ENCODE results near the gene SNRPA1.

SNRPA1 gene

DNA sequence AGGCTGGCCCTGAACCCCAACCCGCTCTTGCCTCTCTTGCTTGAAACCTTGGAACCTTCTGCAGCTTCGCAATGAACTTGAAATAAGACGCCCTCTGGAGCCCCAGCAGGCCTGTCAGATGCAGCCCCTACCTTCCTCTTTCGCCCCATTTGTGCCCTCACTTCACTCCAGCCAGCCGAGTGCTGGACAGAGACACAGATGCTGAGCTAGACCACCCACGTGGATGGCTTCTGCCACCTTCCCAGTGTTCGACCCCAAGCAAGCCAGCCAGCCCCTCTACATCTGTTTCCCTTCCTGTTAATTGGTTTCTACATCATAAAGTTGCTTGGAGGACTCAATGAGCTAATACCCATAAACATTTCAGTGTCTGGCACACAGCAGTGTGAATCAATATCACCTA, 23.8 kb upstream of the SNRPA1 start:
- DNase-seq (ENCODE audit: low read depth): no peak

- no peak for DNase-seq (ENCODE audit: low read depth)
Measured at GRCh38 chr15:101318147-101318819, 23.2 kb upstream of the SNRPA1 start.

DNA sequence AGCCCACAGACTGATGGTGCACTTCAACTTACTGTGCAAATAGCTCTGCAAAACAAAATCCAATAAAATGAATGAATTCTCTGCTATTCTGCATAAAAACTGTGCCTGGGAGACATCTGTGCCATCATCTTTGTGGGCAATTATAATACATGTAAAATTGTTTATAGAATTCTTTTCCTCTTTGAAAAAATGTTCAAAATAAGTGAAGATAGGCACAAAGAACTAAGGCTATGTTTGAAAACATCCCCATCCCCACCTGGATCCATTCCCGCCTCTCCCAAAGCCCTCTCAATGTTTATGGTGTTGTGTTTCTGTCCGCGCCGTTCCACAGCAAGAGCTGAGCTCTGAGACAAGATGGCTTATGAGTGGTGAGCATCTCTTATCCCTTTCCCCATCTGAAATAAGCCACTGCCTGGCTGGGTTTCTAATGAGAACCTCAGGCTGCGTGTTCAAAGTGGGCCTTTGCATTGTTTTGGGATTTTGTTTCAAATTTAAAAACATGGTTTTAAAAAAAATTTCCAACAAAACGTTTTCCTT, 22.4 kb upstream of the SNRPA1 start:
- no peak for DNase-seq (ENCODE audit: low read depth)

DNA sequence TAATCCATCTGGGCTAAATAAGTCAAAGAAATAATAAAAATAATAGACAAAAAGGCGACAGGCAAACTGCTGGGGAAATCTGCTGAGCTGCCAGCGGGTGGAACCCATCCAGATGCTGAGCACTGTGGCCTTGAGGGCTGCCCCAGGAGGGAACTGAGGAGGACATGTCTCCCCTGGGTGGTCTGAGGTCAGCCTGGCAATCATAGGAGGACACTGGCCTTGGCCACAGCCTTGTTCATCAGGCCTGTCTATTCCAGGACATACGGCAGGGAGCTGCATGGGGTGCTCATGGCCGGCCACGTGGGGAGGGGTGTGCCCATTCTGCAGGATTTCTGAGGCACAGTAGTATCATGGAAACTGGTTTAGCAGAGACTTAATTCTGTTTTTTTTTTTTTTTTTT, 21.5 kb upstream of the SNRPA1 start:
- no peak for DNase-seq (ENCODE audit: low read depth)

DNA sequence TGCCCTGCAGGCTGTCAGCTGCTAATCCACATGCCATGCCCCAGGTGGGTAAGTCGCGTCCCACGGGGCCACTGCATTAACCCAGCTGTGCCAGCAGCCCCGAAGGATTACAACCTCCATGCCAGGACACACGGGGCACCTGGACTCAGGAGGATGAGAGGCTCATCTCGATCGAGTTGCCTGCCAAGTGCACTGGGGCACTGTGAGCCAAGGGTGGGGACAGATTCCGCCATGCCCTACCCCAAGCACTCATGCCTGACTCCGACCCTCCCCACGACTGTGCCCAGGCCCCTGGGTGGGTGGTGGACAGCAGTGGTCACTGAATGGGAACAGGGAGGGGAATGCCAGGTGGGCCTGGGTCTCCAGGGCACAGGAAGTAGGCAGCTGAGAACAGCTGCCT, 20.7 kb upstream of the SNRPA1 start:
- DNase-seq (ENCODE audit: low read depth): no peak

GRCh38 chr15:101314336-101315125, 19.5 kb upstream of the SNRPA1 start:
- no peak for DNase-seq (ENCODE audit: low read depth)

DNA sequence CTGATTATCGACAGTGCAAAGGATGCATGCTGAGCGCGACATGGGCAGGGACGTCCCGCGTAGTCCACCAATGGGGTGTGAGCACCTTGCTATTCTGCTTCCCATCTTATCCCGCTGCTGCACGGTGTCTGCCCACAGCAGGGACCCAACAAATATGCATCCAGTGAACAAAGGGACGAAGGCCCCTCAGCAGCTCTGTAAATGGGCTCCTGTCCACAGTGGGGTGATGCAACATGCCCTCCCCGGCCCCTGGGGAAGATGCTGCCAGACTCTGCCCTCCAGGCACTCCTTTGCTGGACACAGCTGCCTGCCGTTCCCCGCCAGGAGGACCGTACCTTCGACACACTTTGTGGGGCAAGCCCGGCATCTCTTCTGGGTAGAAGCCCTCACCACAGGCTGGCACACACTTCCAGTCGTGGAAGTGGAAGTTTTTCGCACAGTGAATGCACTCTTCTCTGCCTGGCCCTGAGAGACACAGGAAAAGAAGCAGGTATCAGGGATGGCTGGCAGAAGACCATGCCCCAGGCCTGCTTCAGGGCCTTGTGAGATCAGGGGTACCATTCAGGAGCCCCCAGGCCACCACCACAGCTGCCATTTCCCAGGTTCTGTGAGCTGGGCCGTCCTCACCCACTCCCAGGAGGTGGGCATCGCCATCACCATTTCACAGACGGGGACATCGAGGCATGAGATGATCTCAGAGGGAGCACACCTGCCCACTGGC, 18.2 kb upstream of the SNRPA1 start:
- no peak for DNase-seq (ENCODE audit: low read depth)

GRCh38 chr15:101310508-101310907, 15.5 kb upstream of the SNRPA1 start:
- no peak for DNase-seq (ENCODE audit: low read depth)

DNA sequence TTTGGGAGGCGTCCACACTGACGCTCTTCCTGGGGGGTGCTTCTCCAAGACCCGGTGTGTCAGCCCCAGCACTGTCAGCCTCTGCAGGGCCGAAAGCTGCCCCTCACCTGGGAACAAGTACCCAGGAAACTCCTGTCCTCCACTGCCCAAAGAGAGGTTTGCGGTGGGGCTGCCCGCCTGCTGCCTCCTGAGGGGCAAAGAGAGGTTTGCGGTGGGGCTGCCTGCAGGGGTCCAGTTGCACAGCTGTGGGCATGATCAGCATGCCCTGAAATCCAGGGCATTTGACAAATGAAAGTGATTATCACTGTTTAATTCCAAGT, 15.1 kb upstream of the SNRPA1 start:
- no peak for DNase-seq (ENCODE audit: low read depth)

DNA sequence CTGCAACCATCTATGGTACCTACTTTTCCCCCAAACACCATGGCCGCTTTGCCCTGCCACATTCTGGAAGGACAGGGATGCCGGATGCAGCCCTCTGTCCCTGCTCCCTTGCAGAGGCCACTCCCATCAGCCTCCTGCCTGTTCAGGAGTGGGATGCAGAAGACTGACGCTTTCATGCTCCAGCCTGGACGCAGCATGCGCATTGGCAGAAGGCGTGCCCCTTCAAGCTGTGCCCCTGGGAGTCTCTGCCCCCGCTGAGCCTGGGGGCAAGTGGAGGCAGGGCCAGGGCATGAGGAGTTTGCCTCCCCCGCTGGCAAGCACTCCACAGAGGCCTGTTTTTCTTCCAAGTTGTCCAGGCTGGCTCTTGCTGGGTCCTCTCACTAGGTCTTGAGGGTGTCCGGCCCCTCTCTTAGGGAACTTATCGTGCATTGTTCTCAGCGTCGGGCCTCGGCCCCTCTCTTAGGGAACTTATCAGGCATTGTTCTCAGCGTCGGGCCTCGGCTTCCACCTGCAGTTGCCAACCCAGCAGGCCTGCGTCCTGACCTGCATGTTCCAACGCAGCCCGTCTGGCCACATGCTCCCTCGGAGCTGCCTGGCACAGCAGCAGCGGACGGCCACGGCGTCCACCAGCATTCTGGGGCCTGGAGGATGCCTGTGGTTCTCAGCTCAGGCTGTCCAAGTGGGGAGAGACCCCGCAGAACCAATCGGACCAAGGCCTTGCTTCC, 14.6 kb upstream of the SNRPA1 start:
- no peak for DNase-seq (ENCODE audit: low read depth)

- no peak for DNase-seq (ENCODE audit: low read depth)
Measured at GRCh38 chr15:101308604-101309435, 13.8 kb upstream of the SNRPA1 start.

DNA sequence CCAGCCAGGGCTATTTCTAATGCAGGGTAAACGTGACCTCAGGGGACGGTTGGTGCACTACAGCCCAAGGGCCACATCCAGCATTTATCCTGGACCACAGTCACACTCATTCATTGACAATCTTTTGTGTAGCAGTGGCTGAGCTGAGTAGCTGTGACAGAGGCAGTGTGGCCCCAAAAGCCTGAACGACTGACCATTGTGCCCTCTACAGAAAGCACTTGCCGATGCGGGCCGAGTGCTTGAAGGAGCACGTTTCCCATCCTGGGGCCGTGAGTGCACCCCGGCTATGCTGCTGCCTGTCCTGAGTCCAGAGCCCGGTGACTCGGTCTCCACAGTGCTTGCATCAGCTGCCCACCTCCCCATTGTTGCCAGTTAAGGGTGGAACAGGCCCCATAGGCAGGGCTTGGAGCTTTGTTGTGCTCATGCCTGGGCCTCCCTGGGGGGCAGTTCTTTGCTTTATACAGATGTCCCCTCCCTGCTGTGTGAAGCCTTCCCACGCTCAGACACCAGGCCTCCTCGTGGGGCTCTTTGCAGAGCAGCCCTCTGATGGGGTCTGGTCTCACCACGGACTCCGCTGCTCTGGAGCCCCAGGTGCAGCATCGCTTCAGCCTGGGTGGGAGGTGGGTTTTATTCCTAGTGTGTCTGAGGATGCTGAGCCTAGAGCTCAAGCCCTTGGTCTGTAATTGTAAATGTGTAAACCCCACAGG, 13.0 kb upstream of the SNRPA1 start:
- DNase-seq (ENCODE audit: low read depth): no peak

DNA sequence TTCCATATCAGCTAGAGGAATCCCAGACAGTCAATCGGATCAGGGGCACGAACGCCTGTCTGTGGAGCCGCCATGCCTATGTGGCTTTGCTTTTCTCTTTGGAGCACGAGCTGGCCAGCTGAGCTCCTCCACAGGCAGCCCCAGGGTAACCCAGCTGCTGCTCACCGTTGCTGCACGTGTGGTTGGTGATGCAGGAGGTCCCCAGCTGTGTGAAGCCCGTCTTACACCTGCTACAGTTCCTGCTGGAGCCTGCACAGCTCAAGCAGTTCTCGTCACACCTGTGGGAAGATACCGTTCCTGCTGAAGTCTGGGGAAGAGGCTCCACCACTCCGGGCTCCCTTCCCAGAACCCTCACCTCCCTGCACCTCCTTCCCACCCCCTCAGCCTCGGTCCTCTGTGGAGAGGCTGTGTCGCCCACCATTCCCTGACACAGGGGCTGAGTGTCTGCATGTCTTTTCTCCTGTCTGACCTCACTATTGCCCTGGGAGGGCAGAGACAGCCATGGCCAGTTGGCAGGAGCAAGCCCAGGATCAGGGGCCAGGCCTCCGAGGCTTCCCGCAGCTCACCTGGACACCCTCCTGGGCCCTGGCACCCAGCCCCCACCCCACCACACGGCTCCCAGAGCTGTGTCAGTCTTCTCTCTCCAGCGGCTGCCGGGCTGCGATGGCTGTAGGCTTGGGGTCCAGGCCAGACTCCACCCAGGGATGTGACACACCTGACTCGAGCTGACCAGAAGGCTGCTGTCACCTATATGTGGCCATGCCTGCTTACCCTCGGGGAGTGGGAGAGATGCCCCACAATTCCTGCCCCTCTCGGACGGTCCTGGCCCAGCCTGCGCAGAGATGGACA, 12.2 kb upstream of the SNRPA1 start:
- no peak for DNase-seq (ENCODE audit: low read depth)

GRCh38 chr15:101306341-101307047, 11.4 kb upstream of the SNRPA1 start:
- no peak for DNase-seq (ENCODE audit: low read depth)

GRCh38 chr15:101305820-101306255, 10.8 kb upstream of the SNRPA1 start:
- no peak for DNase-seq (ENCODE audit: low read depth)

- DNase-seq (ENCODE audit: low read depth): no peak
Measured at GRCh38 chr15:101303408-101303807, 8.4 kb upstream of the SNRPA1 start.

GRCh38 chr15:101296418-101297405, 1.7 kb upstream of the SNRPA1 start:
- no peak for DNase-seq (ENCODE audit: low read depth)

Measured in T follicular helper cell (primary cell).